ENCODE data around the gene HNF1A. TPM values are rescaled to one million over a fixed set of nuclear protein-coding genes. Genes with fewer than 3 reads are reported as not detected.

The HNF1A gene
- polyA plus RNA-seq, 1 donor (not counting 4 experiments of a cell fraction or from before 2014, with no cell fraction given), result not detected

DNA sequence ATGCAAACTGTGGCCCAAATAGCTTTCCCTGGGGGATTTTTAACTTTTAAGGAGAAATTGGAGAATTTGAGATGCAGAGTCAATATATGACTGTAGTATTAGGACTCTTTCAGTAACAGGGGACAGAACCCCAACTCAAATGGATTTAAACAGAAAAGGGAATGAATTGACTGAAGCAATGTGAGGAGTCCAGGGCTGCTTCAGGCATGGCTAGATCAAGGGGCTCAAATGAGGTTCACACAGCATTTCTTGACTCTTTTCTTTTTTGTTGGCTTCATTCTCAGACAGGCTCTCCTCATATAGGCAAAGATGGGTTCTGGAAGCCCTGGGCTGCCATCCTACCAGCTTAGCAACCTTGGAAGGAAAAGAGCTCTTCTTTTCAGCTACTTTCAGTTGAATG is 13.6 kb downstream of the HNF1A start:
- Histone ChIP-seq H3K9me1 (ENCODE audit: control insufficient read depth, extremely low read depth, insufficient read depth, low read length) (no peaks in the 10 kb centered on the region), H3K4me3 (ENCODE audit: control insufficient read depth in 2 of 3, extremely low read depth in 1 of 3, insufficient read depth in 2 of 3, low read depth in 1 of 3, low read length in 3 of 3) (no peak overlapping the region), H3K27me3 (ENCODE audit: control insufficient read depth, extremely low read depth, insufficient read depth, low read length) (peaks cover 7% of the 10 kb centered on the region), H3K27ac (ENCODE audit: control insufficient read depth, insufficient read depth, low read length) (no peak overlapping the region), H2AFZ (ENCODE audit: control insufficient read depth, low read length) (no peak overlapping the region), H3K4me1 (ENCODE audit: control insufficient read depth, extremely low read depth, insufficient read depth, low read length) (no peaks in the 10 kb centered on the region), H3K9me3 (ENCODE audit: control insufficient read depth, low read depth, low read length) (no peaks in the 10 kb centered on the region), H3K36me3 (ENCODE audit: control insufficient read depth in 2 of 2, extremely low read depth in 1 of 2, insufficient read depth in 2 of 2, low read length in 2 of 2) (no peaks in the 10 kb centered on the region), H3K4me2 (ENCODE audit: control insufficient read depth, extremely low read depth, insufficient read depth, low read depth, low read length) (no peak overlapping the region), H4K20me1 (ENCODE audit: control insufficient read depth, extremely low read depth, insufficient read depth, low read length) (no peaks in the 10 kb centered on the region), H3K79me2 (ENCODE audit: control insufficient read depth, insufficient read depth, low read length) (no peaks in the 10 kb centered on the region), H3K9ac (ENCODE audit: control insufficient read depth, extremely low read depth, insufficient read depth, low read length) (no peak overlapping the region)
- no peak for FAIRE-seq
- dilution Hi-C loops (cut with MboI; ENCODE audit: extremely low pct_ligation_motif_present, low sequenced_read_pairs), result no loop called here
- TF ChIP-seq EZH2 (IDR thresholded peaks at IDR 0.05; ENCODE audit: low read length), result no peak
- TF ChIP-seq, protein P1, sequence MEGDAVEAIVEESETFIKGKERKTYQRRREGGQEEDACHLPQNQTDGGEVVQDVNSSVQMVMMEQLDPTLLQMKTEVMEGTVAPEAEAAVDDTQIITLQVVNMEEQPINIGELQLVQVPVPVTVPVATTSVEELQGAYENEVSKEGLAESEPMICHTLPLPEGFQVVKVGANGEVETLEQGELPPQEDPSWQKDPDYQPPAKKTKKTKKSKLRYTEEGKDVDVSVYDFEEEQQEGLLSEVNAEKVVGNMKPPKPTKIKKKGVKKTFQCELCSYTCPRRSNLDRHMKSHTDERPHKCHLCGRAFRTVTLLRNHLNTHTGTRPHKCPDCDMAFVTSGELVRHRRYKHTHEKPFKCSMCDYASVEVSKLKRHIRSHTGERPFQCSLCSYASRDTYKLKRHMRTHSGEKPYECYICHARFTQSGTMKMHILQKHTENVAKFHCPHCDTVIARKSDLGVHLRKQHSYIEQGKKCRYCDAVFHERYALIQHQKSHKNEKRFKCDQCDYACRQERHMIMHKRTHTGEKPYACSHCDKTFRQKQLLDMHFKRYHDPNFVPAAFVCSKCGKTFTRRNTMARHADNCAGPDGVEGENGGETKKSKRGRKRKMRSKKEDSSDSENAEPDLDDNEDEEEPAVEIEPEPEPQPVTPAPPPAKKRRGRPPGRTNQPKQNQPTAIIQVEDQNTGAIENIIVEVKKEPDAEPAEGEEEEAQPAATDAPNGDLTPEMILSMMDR (optimal IDR thresholded peaks at IDR 0.05 in 1 of 3, IDR thresholded peaks at IDR 0.05 in 1 of 3, conservative IDR thresholded peaks at IDR 0.05 in 1 of 3; ENCODE audit: extremely low read depth in 1 of 3, insufficient read depth in 2 of 3, low read length in 3 of 3), result no peak
- DNase-seq (ENCODE audit: low read depth, low spot score), result no peak

DNA sequence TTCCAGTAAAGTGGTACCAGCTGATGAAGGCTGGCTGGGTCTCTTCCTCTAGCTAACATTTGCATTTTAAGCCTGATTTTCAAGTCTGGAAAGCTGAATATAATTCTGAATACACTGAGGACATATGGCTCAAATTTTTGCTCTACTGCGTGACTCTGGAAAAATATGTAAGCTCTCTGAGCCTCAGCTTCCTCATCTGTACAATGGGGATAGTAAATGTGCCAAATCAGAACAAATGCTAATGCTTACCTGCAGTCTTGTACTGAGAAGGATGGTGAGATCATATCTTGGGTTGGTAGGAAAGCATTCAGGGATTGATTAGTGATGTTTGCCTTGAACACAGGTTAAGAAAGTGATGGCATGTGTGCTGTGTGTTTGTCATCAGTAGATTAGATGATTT is 14.6 kb downstream of the HNF1A start:
- Histone ChIP-seq H3K4me3 (ENCODE audit: control insufficient read depth in 2 of 3, extremely low read depth in 1 of 3, insufficient read depth in 2 of 3, low read depth in 1 of 3, low read length in 3 of 3) (no peak overlapping the region), H3K9ac (ENCODE audit: control insufficient read depth, extremely low read depth, insufficient read depth, low read length) (no peak overlapping the region), H3K4me2 (ENCODE audit: control insufficient read depth, extremely low read depth, insufficient read depth, low read depth, low read length) (no peak overlapping the region), H3K4me1 (ENCODE audit: control insufficient read depth, extremely low read depth, insufficient read depth, low read length) (no peaks in the 10 kb centered on the region), H4K20me1 (ENCODE audit: control insufficient read depth, extremely low read depth, insufficient read depth, low read length) (no peaks in the 10 kb centered on the region), H2AFZ (ENCODE audit: control insufficient read depth, low read length) (no peak overlapping the region), H3K9me1 (ENCODE audit: control insufficient read depth, extremely low read depth, insufficient read depth, low read length) (no peaks in the 10 kb centered on the region), H3K27me3 (ENCODE audit: control insufficient read depth, extremely low read depth, insufficient read depth, low read length) (peaks cover 7% of the 10 kb centered on the region), H3K9me3 (ENCODE audit: control insufficient read depth, low read depth, low read length) (no peaks in the 10 kb centered on the region), H3K36me3 (ENCODE audit: control insufficient read depth in 2 of 2, extremely low read depth in 1 of 2, insufficient read depth in 2 of 2, low read length in 2 of 2) (no peaks in the 10 kb centered on the region), H3K79me2 (ENCODE audit: control insufficient read depth, insufficient read depth, low read length) (no peaks in the 10 kb centered on the region), H3K27ac (ENCODE audit: control insufficient read depth, insufficient read depth, low read length) (no peak overlapping the region)
- dilution Hi-C loops (cut with MboI; ENCODE audit: extremely low pct_ligation_motif_present, low sequenced_read_pairs), result no loop called here
- TF ChIP-seq, protein P1 (optimal IDR thresholded peaks at IDR 0.05 in 1 of 3, IDR thresholded peaks at IDR 0.05 in 1 of 3, conservative IDR thresholded peaks at IDR 0.05 in 1 of 3; ENCODE audit: extremely low read depth in 1 of 3, insufficient read depth in 2 of 3, low read length in 3 of 3), result no peak
- no peak for TF ChIP-seq EZH2 (IDR thresholded peaks at IDR 0.05; ENCODE audit: low read length)
- FAIRE-seq, result no peak
- no peak for DNase-seq (ENCODE audit: low read depth, low spot score)
